Measurements from ENCODE around the gene MCFD2.

GRCh38 chr2:46879511-46879910 is 36.1 kb downstream of the MCFD2 start:
- TF ChIP-seq, protein P1, sequence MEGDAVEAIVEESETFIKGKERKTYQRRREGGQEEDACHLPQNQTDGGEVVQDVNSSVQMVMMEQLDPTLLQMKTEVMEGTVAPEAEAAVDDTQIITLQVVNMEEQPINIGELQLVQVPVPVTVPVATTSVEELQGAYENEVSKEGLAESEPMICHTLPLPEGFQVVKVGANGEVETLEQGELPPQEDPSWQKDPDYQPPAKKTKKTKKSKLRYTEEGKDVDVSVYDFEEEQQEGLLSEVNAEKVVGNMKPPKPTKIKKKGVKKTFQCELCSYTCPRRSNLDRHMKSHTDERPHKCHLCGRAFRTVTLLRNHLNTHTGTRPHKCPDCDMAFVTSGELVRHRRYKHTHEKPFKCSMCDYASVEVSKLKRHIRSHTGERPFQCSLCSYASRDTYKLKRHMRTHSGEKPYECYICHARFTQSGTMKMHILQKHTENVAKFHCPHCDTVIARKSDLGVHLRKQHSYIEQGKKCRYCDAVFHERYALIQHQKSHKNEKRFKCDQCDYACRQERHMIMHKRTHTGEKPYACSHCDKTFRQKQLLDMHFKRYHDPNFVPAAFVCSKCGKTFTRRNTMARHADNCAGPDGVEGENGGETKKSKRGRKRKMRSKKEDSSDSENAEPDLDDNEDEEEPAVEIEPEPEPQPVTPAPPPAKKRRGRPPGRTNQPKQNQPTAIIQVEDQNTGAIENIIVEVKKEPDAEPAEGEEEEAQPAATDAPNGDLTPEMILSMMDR (IDR thresholded peaks at IDR 0.05) = no peak
- no peak for TF ChIP-seq POLR2A (IDR thresholded peaks at IDR 0.05)

All from vagina (tissue), 2 donors.